ENCODE measurements around the gene NPTX1.

DNA sequence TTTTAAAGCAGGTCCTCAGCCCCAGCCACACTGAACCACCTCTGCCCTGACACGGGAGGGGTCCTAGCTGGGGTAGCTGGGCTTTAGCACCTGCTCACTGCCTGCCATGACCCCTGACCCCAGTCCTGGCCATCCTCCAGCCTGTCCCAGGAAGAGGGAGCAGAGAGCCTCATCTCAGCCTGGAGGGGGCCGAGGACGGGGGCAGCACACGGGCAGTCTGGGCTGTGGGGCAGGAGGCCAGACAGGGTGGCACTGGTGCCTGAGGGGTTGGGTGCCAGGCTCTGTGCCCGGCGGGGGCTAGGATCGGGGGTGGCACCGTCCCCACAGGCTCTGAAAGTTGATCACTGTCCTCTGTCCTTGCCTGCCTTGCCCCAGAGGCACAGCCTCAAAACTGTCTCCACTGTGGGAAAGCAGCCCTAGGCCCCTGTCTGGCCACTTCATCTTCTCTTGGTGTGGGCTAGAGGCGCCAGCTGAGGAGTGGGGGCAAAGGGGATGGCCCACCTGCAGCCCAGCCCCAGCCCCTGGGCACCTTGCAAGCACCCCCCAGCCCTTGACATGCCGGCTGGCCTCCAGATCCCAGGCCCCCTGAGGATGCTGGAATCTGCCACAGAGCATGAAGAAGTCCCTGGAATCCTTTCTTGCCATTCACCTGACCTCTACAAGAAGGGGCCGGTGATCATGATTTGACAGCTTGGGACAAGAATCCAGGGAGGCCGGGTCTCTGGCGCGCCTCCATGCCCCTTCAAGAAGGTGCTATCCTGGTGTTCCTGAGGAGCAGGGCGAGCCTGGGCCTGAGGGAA lies 45.8 kb downstream of the NPTX1 start:
- TF ChIP-seq, protein P1, sequence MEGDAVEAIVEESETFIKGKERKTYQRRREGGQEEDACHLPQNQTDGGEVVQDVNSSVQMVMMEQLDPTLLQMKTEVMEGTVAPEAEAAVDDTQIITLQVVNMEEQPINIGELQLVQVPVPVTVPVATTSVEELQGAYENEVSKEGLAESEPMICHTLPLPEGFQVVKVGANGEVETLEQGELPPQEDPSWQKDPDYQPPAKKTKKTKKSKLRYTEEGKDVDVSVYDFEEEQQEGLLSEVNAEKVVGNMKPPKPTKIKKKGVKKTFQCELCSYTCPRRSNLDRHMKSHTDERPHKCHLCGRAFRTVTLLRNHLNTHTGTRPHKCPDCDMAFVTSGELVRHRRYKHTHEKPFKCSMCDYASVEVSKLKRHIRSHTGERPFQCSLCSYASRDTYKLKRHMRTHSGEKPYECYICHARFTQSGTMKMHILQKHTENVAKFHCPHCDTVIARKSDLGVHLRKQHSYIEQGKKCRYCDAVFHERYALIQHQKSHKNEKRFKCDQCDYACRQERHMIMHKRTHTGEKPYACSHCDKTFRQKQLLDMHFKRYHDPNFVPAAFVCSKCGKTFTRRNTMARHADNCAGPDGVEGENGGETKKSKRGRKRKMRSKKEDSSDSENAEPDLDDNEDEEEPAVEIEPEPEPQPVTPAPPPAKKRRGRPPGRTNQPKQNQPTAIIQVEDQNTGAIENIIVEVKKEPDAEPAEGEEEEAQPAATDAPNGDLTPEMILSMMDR (IDR thresholded peaks at IDR 0.05; ENCODE audit: low read depth, low read length, missing input control) = no peak
- TF ChIP-seq RXRA (IDR thresholded peaks at IDR 0.05) = no peak
- TF ChIP-seq, protein P2, sequence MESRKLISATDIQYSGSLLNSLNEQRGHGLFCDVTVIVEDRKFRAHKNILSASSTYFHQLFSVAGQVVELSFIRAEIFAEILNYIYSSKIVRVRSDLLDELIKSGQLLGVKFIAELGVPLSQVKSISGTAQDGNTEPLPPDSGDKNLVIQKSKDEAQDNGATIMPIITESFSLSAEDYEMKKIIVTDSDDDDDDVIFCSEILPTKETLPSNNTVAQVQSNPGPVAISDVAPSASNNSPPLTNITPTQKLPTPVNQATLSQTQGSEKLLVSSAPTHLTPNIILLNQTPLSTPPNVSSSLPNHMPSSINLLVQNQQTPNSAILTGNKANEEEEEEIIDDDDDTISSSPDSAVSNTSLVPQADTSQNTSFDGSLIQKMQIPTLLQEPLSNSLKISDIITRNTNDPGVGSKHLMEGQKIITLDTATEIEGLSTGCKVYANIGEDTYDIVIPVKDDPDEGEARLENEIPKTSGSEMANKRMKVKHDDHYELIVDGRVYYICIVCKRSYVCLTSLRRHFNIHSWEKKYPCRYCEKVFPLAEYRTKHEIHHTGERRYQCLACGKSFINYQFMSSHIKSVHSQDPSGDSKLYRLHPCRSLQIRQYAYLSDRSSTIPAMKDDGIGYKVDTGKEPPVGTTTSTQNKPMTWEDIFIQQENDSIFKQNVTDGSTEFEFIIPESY (IDR thresholded peaks at IDR 0.05) = no peak
